Measurements from ENCODE around the gene LRRC4C.

GRCh38 chr11:40291329-40291728 lies 1168.1 kb downstream of the LRRC4C start:
- no peak for TF ChIP-seq CTCF (IDR thresholded peaks at IDR 0.05)
- TF ChIP-seq POLR2A (IDR thresholded peaks at IDR 0.05) = no peak
